ENCODE data around the gene ARX.

- TF ChIP-seq CTCF (IDR thresholded peaks at IDR 0.05 in 8 of 11, conservative IDR thresholded peaks at IDR 0.05 in 3 of 11): no peak
- TF ChIP-seq POLR2AphosphoS5 (IDR thresholded peaks at IDR 0.05): no peak
- no peak for TF ChIP-seq POLR2A (IDR thresholded peaks at IDR 0.05)
Observed at GRCh38 chrX:25043192-25043591, 27.4 kb upstream of the ARX start.

Data from spleen (tissue), 7 donors.